SU-DHL-6 (cell line): ENCODE measurements around the gene KRABD2.

ENCODE experiments used
- H2AFZ ChIP-seq: fragments of 200-600 bp; sonication (generic); 2 replicates; pipeline ENCODE4 v1.6.1; 2014; ENCODE audit warnings: low read depth, mild to moderate bottlenecking, moderate library complexity, mixed read lengths, antibody characterized with exemption, low read length; ENCODE audit not compliant: severe bottlenecking
- H3F3A ChIP-seq: fragments of 200-600 bp; shearing (Covaris generic); 2 replicates; pipeline ENCODE4 v1.6.0; 2016; ENCODE audit warnings: antibody characterized with exemption, mild to moderate bottlenecking; ENCODE audit not compliant: insufficient read depth
- H3K27ac ChIP-seq: fragments of 200-600 bp; sonication (generic); 2 replicates; pipeline ENCODE4 v1.5.1; 2016; ENCODE audit warnings: low read depth, mild to moderate bottlenecking, low read length, moderate library complexity, mixed read lengths
- H3K27me3 ChIP-seq: fragments of 200-600 bp; sonication (generic), shearing (Covaris generic); 2 replicates; pipeline ENCODE4 v1.6.0; 2014; ENCODE audit warnings: mild to moderate bottlenecking, low read length
- H3K36me3 ChIP-seq: fragments of 200-600 bp; sonication (generic); 2 replicates; pipeline ENCODE4 v1.6.1; 2014; ENCODE audit warnings: mild to moderate bottlenecking, low read length, mixed read lengths
- H3K4me2 ChIP-seq: fragments of 300-600, 200-600 bp; shearing (Covaris generic), sonication (generic); 2 replicates; pipeline ENCODE4 v1.6.0; 2014; ENCODE audit warnings: low read length, low read depth, mild to moderate bottlenecking; ENCODE audit not compliant: poor library complexity, severe bottlenecking
- H3K4me3 ChIP-seq: fragments of 200-600 bp; sonication (generic); 2 replicates; pipeline ENCODE4 v1.5.1; 2014; ENCODE audit warnings: antibody characterized with exemption, low read length, mild to moderate bottlenecking, mixed read lengths; ENCODE audit not compliant: insufficient read depth, poor library complexity, severe bottlenecking
- H3K79me2 ChIP-seq: fragments of 200-600 bp; sonication (generic); 2 replicates; pipeline ENCODE4 v1.6.1; 2014; ENCODE audit warnings: mild to moderate bottlenecking, low read length, moderate library complexity; ENCODE audit not compliant: insufficient read depth
- H3K9ac ChIP-seq: fragments of 200-600 bp; sonication (generic); 2 replicates; pipeline ENCODE4 v1.7.0; 2014; ENCODE audit warnings: mild to moderate bottlenecking, low read length
- H3K9me2 ChIP-seq: fragments of 200-600 bp; sonication (generic); replicated peaks from 2 replicates; pipeline ENCODE4 v1.6.1; 2014; ENCODE audit warnings: low read length; ENCODE audit not compliant: insufficient read depth
- H3K9me3 ChIP-seq: fragments of 200-600 bp; sonication (generic); 2 replicates; pipeline ENCODE4 v1.6.1; 2014; ENCODE audit warnings: low read length, mixed read lengths; ENCODE audit not compliant: insufficient read depth
- H4K20me1 ChIP-seq: fragments of 200-600 bp; sonication (generic); 2 replicates; pipeline ENCODE4 v1.6.1; 2014; ENCODE audit warnings: low read depth, mild to moderate bottlenecking, antibody characterized with exemption, low read length, moderate library complexity, mixed read lengths
- EZH2phosphoT487 ChIP-seq: fragments of 200-600 bp; sonication (generic), shearing (Covaris generic); conservative IDR thresholded peaks from 2 replicates; pipeline ENCODE4 v1.6.1; 2018; ENCODE audit warnings: mild to moderate bottlenecking, antibody characterized with exemption, low read length, moderate library complexity, mixed read lengths
- TF ChIP-seq, protein P1 (sequence below): fragments of 200-600 bp; sonication (generic); IDR thresholded peaks from one replicate; pipeline ENCODE4 v1.5.1; 2017; ENCODE audit warnings: antibody characterized with exemption, mild to moderate bottlenecking, low read length, moderate library complexity; ENCODE audit not compliant: insufficient read depth, poor library complexity, severe bottlenecking

The KRABD2 gene

DNA sequence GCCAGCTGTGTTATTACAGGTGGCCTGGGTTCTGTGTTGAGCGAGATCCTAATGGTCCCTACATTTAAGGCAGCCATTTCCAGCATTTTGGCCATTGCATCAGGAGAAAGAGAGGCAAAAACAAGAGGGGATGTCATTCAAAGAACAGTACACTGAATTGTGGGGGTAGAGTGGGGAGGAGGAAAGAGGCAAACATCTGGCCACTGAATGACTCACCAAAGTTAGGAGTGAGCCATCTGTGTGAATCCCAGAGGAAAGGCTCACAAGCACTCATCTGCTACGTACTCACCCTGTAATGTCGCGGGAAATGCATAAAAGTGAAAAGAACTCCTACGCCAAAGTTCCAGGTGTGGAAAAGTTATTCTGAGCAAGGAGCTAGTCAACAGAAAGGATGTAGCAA, 16.7 kb downstream of the KRABD2 start:
- Histone ChIP-seq H3K36me3 (no peaks in the 10 kb centered on the region), H3K4me2 (no peak overlapping the region), H3K79me2 (no peaks in the 10 kb centered on the region), H3K27me3 (no peaks in the 10 kb centered on the region), H2AFZ (no peak overlapping the region), H3K9me2 (no peaks in the 10 kb centered on the region), H4K20me1 (no peaks in the 10 kb centered on the region), H3K9me3 (no peaks in the 10 kb centered on the region), H3K4me3 (no peak overlapping the region), H3K27ac (no peak overlapping the region), H3F3A (no peaks in the 10 kb centered on the region), H3K9ac (no peak overlapping the region)
- TF ChIP-seq, protein P1, sequence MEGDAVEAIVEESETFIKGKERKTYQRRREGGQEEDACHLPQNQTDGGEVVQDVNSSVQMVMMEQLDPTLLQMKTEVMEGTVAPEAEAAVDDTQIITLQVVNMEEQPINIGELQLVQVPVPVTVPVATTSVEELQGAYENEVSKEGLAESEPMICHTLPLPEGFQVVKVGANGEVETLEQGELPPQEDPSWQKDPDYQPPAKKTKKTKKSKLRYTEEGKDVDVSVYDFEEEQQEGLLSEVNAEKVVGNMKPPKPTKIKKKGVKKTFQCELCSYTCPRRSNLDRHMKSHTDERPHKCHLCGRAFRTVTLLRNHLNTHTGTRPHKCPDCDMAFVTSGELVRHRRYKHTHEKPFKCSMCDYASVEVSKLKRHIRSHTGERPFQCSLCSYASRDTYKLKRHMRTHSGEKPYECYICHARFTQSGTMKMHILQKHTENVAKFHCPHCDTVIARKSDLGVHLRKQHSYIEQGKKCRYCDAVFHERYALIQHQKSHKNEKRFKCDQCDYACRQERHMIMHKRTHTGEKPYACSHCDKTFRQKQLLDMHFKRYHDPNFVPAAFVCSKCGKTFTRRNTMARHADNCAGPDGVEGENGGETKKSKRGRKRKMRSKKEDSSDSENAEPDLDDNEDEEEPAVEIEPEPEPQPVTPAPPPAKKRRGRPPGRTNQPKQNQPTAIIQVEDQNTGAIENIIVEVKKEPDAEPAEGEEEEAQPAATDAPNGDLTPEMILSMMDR = no peak
- no peak for TF ChIP-seq EZH2phosphoT487

- no peak for TF ChIP-seq EZH2phosphoT487
- TF ChIP-seq, protein P1 = no peak
- Histone ChIP-seq H3K36me3 (no peaks in the 10 kb centered on the region), H3K27me3 (no peaks in the 10 kb centered on the region), H3K9ac (no peak overlapping the region), H3K9me3 (no peaks in the 10 kb centered on the region), H4K20me1 (no peaks in the 10 kb centered on the region), H3K27ac (no peak overlapping the region), H3K4me2 (no peak overlapping the region), H3K9me2 (no peaks in the 10 kb centered on the region), H2AFZ (no peak overlapping the region), H3F3A (no peaks in the 10 kb centered on the region), H3K4me3 (no peak overlapping the region), H3K79me2 (no peaks in the 10 kb centered on the region)
These were observed 18.6 kb downstream of the KRABD2 start for GRCh38 chr17:8357910-8358309.

- H3K4me2 ChIP-seq = no peak overlapping the region
- no peaks in the 10 kb centered on the region for H3K79me2 ChIP-seq
- no peaks in the 10 kb centered on the region for H4K20me1 ChIP-seq
- no peak overlapping the region for H3K9ac ChIP-seq
- H3K27me3 ChIP-seq = no peaks in the 10 kb centered on the region
- TF ChIP-seq, protein P1 = no peak
- TF ChIP-seq EZH2phosphoT487 = no peak
- H3K4me3 ChIP-seq = no peak overlapping the region
- no peak overlapping the region for H2AFZ ChIP-seq
- no peaks in the 10 kb centered on the region for H3K36me3 ChIP-seq
- H3K9me3 ChIP-seq = no peaks in the 10 kb centered on the region
- no peaks in the 10 kb centered on the region for H3F3A ChIP-seq
- no peak overlapping the region for H3K27ac ChIP-seq
- no peaks in the 10 kb centered on the region for H3K9me2 ChIP-seq
These were observed 22.3 kb downstream of the KRABD2 start for GRCh38 chr17:8354236-8354635.

DNA sequence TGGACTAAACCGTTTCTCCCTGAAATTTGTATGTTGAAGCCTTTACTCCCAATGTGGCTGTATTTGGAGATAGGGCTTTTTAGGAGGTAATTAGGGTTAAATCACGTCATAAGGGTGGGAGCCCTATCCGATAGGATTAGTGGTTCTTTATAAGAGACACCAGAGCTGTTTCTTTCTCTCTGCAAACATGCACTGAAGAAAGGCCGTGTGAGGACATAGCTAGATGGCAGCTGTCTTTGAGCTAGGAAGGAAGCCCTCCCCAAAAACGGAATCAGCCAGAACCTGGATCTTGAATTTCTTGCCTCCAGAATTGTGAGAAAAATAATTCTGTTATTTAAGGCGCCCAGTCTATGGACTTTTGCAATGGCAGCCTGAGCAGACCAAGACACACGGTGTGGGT, 22.8 kb downstream of the KRABD2 start:
- Histone ChIP-seq H3K9me2 (no peaks in the 10 kb centered on the region), H3K36me3 (no peaks in the 10 kb centered on the region), H3K27me3 (no peaks in the 10 kb centered on the region), H4K20me1 (no peaks in the 10 kb centered on the region), H3K27ac (no peak overlapping the region), H3K4me3 (no peak overlapping the region), H3K9ac (no peak overlapping the region), H3K79me2 (no peaks in the 10 kb centered on the region), H3K4me2 (no peak overlapping the region), H2AFZ (no peak overlapping the region), H3F3A (no peaks in the 10 kb centered on the region), H3K9me3 (no peaks in the 10 kb centered on the region)
- no peak for TF ChIP-seq EZH2phosphoT487
- TF ChIP-seq, protein P1 = no peak
